ENCODE results near the gene SYCE1L.
"Not testable (repeated sequence)": the region's sequence is repeated elsewhere in the genome, so short reads cannot be mapped to it uniquely, and the experiment has no call there.

The SYCE1L gene, protein sequence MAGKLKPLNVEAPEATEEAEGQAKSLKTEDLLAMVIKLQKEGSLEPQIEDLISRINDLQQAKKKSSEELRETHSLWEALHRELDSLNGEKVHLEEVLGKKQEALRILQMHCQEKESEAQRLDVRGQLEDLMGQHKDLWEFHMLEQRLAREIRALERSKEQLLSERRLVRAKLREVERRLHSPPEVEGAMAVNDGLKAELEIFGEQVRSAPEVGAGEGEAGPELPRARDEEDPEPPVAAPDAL

DNA sequence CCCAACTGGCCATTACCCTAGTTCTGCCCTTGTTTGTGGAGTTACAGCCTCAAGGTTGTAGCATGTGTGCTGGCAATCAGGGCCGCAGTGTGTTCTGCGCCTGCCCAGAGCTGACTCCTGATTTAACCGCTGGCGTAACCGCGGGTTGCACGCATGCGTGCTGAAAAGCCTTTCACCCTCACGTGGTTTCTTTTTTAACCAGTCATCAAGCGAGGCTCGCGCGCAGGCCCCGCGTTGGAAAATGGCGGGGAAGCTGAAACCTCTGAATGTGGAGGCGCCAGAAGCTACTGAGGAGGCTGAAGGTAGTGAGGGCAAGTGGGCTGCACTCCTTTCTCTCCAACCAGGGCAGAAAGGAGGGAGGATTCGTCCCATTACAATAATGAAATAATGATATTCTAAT, at the start of gene SYCE1L:
SYCE1L (plus strand) TSS at position 198 of the 400 bp plus-strand sequence; CDS start at position 242, 44 bp downstream.
- in situ Hi-C loops (cut with MboI; ENCODE audit: low sequenced_read_pairs) = no loop called here

DNA sequence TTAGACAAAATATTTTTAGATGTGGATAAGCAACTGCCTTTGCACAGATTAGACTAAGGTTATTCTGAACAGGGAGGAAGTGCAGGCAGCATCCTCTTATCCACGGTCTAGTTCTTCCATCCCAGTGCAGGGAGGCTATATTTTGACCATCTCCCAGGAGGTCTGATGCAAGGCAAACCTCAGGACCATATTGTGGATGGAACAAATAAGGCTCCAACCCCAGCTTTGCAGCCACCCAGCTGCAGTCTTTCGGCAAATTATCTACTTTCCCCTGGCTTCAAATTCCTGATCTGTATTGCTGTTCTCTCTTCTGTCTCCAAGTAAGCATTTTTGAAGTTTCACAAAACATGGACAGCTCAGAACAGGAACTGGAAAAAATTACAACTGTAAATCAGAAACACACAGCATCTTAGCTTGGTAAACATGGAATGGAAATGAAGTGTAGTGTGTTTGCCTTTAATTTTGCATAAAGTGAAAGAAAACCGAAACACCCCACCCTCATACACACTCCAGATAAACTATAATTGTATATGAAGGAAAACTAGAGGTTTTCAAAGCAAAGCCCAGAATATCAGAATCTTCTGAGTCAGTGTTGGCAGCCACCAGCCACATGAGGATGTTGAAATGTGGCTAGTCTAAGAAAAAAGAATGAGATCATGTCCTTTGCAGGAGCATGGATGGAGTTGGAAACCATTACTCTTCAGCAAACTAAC, 41.7 kb upstream of the SYCE1L start:
- in situ Hi-C loops (cut with MboI; ENCODE audit: low sequenced_read_pairs) = loop anchor here (25.0 kb wide), 1 partner anchor 1370 kb away; no protein-coding TSS in a partner anchor

DNA sequence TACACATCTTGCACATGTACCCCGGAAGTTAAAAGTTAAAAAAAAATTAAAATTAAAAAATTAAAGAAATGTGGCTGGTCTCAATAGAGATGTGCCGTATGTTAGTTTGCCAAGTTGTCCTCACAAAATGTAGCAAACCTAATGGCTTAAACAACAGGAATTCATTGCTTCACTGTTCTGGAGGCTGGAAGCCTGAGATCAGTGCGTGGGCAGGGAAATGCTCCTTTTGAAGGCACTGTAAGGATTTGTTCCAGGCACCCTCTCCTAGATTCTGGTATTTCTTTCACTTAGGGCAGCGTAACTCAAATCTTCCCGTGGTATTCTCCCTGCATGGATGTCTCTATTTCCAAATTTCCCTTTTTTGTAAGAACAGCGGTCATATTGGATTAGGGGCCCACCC, 40.9 kb upstream of the SYCE1L start:
- in situ Hi-C loops (cut with MboI; ENCODE audit: low sequenced_read_pairs) = loop anchor here (25.0 kb wide), 1 partner anchor 1371 kb away; no protein-coding TSS in a partner anchor

DNA sequence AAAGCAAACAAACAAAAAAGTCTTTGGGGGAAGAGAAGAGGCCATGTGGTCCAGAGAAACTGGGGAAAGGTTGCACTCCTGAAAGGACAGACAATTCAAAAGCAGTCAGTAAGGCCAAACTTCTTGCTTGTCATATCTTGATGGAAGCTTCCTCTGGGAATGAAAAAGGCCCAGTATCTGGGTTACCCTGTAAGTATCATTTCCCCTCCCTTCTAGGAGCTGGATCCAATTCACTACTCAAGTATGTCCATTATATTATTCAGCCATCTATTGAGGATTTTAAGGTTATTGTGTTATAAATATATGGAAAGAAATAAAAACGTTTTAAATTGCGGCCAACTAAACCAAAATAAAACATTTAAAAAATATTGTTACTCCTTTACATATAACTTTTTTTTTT, 34.2 kb upstream of the SYCE1L start:
- in situ Hi-C loops (cut with MboI; ENCODE audit: low sequenced_read_pairs) = loop anchor here (25.0 kb wide), 1 partner anchor 1378 kb away; no protein-coding TSS in a partner anchor

DNA sequence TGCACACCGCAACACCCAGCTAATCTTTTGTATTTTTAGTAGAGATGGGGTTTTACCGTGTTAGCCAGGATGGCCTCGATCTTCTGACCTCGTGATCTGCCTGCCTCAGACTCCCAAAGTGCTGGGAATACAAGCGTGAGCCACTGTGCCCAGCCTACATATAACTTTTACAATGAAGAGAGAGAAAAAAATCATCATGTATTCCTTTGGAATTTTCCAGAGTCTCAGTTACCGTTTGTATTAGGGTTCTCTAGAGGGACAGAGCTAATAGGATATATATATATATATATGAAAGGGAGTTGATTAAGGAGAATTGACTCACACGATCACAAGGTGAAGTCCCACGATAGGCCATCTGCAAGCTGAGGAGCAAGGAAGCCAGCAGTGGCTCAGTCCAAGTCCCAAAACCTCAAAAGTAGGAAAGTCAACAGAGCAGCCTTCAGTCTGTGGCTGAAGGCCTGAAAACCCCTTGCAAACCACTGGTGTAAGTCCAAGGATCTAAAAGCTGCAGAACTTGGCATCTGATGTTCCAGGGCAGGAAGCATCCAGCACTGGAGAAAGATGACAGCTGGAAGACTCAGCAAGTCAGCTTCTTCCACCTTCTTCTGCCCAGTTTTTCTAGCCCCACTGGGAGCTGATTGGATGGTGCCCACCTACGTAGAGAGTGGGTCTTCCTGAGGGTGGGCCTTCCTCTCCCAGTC, 33.5 kb upstream of the SYCE1L start:
- in situ Hi-C loops (cut with MboI; ENCODE audit: low sequenced_read_pairs) = loop anchor here (25.0 kb wide), 1 partner anchor 1378 kb away; no protein-coding TSS in a partner anchor

DNA sequence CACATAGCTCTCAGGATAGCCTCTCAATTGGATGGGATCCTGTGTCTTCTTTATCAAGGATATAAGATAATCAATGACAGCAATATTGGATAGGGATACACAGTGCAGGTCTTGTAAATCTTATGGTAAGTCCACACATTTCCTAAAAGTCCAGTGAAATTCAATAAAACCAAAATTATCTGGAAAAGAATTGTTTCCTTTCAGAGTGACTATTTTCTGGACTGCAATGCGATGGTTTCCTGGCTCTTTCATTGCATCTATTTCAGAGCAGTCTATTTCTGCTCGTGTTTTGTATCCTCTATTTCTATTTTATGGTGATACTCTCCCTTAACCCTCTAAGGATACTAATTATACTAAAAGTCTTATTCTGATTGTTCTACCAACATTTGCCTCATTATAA, 32.5 kb upstream of the SYCE1L start:
- in situ Hi-C loops (cut with MboI; ENCODE audit: low sequenced_read_pairs) = loop anchor here (25.0 kb wide), 1 partner anchor 1379 kb away; no protein-coding TSS in a partner anchor

DNA sequence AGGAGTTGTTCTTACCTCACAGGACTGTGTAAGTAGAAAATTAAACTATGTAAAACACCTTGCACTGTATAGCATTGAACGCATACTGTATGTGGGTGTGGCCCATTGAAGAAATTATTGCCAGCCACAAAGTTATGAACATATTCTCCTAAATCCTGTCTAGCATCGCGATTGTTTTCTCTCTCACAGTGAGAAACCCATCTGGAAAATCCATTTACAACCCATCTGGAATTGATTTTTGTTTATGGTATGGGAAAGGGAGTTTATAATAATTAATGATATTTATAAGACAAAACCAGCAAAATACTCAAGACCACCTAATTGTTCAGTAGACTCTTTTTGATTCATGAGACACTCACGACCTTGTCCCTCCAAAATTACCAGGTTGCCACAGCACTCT, 30.3 kb upstream of the SYCE1L start:
- in situ Hi-C loops (cut with MboI; ENCODE audit: low sequenced_read_pairs) = loop anchor here (25.0 kb wide), 1 partner anchor 1382 kb away; no protein-coding TSS in a partner anchor

DNA sequence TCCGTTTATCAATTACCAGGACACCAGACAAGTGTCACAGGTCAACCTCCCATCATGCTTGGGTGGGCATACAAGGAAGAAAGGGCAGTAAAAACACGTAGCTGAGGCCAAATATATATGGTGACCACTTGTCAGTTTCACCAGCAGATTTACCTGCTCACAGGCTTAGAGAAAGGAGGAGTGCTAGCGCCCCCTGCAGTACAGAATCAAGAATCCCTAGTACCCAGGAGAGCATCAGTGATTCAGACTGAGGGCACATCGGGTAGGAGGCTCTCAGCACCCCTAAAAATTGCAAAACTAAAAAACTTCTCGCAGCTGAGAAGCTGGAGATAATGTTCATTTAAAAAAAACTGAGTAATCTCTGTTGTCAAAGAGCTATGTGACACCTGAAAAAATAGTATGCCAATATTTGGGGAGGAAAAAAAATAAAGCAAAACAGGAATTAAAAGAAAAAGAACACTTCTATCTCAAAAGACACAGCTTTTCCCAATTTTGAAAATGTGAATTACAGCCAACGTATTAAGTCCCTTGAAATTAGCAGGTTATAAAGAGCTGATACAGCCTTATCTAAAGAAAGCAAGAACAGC, 29.5 kb upstream of the SYCE1L start:
- in situ Hi-C loops (cut with MboI; ENCODE audit: low sequenced_read_pairs) = loop anchor here (25.0 kb wide), 1 partner anchor 1382 kb away; no protein-coding TSS in a partner anchor

DNA sequence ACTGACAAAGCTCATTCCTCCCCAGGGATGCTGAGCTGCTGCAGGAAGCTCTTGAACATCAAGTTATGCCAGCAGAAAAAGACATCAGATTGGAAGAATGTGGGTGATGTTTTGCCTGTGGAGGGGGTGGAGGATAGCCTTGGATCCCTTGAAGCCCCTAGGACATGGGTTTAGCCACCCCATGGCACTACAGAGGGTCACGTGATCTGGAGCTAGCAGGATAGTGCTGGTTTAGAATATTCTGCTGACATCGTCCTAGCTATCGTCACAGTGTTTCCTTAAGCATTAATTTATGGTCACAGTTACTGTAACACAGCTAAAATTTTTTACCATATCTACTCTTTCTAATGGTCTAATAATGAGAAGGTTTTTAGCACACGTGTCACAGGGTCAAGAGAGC, 28.4 kb upstream of the SYCE1L start:
- in situ Hi-C loops (cut with MboI; ENCODE audit: low sequenced_read_pairs) = loop anchor here (25.0 kb wide), 1 partner anchor 1384 kb away; no protein-coding TSS in a partner anchor

DNA sequence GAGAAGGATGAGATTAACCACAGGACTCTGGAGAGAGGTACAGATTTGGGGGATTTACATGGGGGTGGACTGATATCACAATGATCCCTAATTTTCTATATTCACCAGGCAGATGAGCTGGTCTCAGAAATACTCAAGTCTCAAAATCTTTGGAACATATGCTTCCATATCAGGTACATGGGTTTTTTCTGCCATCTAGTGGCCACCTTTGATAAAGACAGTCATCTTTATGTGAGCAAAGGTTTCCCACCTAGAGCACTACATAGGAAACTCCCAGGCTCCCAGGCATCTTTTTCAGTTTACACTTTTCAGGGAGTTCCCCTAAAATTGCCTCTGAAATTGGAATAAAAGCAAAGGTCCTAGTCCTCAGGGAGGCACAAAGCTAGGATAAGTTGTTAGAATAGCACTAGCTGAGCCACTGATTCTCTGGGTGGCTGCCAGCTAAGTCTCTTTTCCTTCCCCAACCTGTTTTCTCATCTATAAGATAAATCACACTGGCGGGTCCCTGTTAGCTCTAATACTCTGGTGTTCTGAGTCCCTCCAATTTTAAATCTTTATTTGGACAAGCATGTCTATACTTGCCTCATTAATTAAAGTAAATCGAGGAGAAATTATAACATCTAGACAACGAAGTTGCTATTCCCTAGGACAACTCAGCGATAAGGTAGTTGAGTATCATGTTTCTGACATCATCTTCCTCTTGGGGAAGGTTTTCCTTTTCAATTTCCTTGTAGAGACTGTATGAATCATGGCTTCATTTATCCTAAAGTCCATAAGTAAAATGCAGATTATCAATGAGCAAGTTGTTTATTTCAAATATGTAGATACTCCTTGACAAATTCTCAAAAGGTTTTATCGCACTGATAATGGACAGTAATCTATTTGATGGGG, 27.2 kb upstream of the SYCE1L start:
- in situ Hi-C loops (cut with MboI; ENCODE audit: low sequenced_read_pairs) = loop anchor here (25.0 kb wide), 1 partner anchor 1385 kb away; no protein-coding TSS in a partner anchor

DNA sequence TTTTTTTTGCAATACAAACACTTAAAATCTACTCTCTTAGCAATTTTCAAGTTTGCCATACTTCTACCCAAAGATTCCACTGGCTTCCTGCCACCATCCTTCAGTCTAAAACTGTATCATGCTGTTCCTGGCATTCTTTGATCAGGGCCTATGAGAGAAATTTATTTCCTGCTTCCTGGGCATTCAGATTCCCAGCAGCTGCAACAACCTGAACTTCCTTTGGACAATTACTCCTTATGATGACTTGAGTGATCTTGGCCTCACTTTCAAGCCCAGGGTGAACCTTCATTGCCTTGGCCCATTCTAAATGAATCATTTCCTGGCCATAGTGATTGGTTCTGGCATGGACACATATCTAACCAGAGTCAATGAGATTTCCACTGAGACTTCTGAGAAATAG, 26.3 kb upstream of the SYCE1L start:
- in situ Hi-C loops (cut with MboI; ENCODE audit: low sequenced_read_pairs) = loop anchor here (25.0 kb wide), 1 partner anchor 1386 kb away; no protein-coding TSS in a partner anchor

DNA sequence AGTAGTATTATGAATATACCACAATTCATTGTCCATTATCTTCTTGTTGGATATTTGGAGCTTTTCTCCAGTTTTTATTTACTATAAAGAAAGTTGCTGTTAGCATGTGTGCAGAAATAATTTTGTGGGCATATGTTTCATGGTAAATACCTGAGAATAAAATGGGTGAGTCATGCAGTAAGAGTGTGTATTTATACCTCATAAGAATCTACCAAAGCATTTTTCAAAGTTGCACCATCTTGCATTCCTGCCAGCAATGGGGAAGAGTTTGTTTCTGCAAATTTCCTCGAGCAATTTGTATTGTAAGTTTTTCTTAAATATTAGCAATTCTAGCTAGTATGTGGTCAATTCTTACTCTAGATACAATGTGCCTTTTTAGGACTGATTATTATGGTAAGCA, 16.1 kb upstream of the SYCE1L start:
- in situ Hi-C loops (cut with MboI; ENCODE audit: low sequenced_read_pairs) = no loop called here

DNA sequence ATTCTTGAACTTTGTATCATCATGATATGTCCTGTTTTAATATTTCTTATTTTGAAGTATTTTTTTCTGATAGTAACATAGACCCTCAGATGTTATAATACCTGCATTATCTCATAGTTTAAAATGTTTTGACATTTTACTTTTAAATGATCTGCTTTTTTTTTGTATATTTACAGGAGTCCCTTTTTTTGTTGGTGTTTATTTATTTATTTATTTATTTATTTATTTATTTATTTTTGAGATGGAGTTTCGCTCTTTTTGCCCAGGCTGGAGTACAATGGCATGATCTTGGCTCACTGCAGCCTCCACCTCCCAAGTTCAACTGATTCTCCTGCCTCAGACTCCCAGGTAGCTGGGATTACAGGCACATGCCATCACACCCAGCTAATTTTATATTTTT, 12.9 kb upstream of the SYCE1L start:
- in situ Hi-C loops (cut with MboI; ENCODE audit: low sequenced_read_pairs) = not testable (repeated sequence)

DNA sequence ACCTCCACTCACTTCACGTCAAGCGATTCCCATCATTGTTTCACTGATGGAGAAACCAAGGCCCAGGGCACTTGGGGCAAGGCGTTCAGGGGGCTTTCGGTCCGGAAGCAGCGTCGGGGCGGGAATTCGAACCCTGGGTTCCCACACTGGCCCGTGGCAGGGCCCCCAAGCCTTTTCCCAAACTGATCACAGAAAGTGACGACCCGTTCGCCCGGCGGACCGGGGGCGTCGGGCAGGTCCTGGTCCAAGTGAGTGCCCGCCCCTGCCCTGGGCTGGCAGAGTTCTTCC, 9.1 kb upstream of the SYCE1L start:
- in situ Hi-C loops (cut with MboI; ENCODE audit: low sequenced_read_pairs) = no loop called here

DNA sequence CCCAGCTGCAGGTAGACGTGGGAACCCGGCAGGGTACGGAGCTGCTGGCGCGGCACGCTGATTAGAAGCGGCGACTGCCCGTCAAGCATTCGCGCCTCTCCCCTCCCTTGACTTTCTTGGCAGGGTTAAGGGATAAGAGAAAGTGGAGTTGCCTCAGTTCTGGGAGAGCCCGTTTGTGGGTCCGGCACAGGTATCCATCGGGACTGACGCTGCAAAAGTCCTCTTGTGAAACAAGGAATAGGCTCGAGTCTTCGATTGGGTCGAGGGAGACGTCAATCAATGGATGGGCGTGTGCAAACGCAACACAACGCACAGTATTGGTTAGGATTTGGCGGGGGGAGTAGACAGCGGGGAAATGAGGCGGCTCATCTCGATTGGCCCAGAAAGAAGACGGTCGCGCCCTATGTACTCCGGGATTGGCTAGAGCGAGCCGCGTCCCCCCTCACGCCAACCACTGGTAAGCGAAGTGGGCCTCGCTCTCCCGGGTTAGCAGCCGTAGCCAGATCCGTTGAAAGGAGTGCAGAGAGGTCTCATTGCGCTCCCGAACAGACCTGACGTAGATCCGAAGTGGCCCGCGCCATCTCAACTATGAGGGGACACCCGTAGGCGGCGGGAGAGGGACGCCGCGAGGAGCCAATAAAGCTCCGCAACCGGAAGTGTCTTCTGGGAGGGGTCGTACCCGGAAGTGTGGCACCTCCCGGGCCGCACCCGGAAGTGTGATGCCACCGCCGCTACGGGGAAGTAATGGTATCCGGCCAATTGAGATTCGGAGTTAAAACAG, 8.5 kb upstream of the SYCE1L start, which contains the start of gene MON1B:
MON1B (plus strand) TSS at position 713 of the 781 bp plus-strand sequence. CDS start 296 bp downstream, outside the sequence.
- in situ Hi-C loops (cut with MboI; ENCODE audit: low sequenced_read_pairs) = no loop called here

DNA sequence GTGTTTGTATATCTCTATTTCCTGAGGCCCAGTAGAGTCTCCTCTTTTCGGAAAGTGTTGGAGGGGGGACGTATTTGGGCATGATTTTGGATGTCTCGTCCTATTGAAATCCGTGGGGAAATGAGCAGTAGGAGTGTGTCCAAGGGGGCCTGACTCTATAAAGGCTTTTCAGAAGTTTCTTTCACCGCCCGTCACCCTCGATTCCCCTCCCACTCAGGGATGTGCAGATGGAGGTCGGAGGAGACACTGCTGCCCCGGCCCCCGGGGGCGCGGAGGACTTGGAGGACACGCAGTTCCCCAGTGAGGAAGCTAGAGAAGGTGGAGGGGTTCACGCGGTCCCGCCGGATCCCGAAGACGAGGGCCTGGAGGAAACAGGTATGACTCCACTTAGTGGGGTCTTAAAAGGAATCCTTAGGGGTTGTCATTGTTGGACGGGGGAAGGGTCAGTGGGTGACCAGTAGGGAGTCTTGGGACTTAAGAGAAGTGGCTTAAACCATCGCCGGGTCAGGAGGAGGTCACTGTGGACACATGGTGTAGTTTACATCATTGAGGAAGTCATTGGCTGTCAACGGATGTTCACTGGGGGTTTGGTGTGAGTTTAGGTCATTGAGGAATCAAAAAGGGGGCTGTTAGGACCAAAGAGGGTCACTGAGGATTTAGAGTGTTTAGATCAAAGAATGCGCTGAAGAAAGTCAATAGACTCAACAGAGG, 7.8 kb upstream of the SYCE1L start:
- in situ Hi-C loops (cut with MboI; ENCODE audit: low sequenced_read_pairs) = no loop called here

DNA sequence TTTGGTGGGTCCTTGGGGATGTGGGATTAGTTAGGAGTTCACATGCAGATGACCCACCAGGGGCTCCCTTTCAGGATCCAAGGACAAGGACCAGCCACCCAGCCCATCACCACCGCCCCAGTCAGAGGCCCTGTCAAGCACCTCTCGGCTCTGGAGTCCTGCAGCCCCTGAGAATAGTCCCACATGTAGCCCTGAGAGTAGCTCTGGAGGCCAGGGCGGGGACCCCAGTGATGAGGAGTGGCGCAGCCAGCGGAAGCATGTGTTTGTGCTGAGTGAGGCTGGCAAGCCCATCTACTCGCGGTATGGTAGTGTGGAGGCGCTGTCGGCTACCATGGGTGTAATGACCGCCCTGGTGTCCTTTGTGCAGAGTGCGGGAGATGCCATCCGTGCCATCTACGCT, 5.8 kb upstream of the SYCE1L start:
- in situ Hi-C loops (cut with MboI; ENCODE audit: low sequenced_read_pairs) = no loop called here

All from HL-60/S4 treated with phorbol 12-myristate 13-acetate at 8.2 ng/mL for 4 days and 3 days (cell line).